Measurements from ENCODE around the gene TIMM44. TPM values are rescaled to one million over a fixed set of nuclear protein-coding genes. Genes with fewer than 3 reads are reported as not detected.

Gene TIMM44
- polyA plus RNA-seq, 2 donors, result 42.1 to 53.4 TPM

Other genes with a start within 250 kb of the TIMM44 start
- gene FCER2, start 241.5 kb downstream of the TIMM44 start, polyA plus RNA-seq, result under 1 TPM in 1 of 2 donors, not detected in 1; 0.02 TPM
- under 1 TPM in 1 of 2 donors, not detected in 1; 0.27 TPM for gene CLEC4G, start 211.6 kb downstream of the TIMM44 start, polyA plus RNA-seq
- gene CD209, start 196.1 kb downstream of the TIMM44 start, polyA plus RNA-seq, result under 1 TPM; 0.22 to 0.27 TPM
- under 1 TPM in 1 of 2 donors, not detected in 1; 0.04 TPM for gene CLEC4M, start 180.4 kb downstream of the TIMM44 start, polyA plus RNA-seq
- 1 to 10 TPM; 8.5 to 8.8 TPM for gene EVI5L, start 113.4 kb downstream of the TIMM44 start, polyA plus RNA-seq
- under 1 TPM; 0.14 to 0.16 TPM for gene PRR36, start 69.3 kb downstream of the TIMM44 start, polyA plus RNA-seq
- gene LRRC8E, start 55.2 kb downstream of the TIMM44 start, polyA plus RNA-seq, result 1 to 10 TPM; 3.3 to 4.7 TPM
- 10 to 100 TPM; 12.8 to 35.1 TPM for gene MAP2K7, start 39.8 kb downstream of the TIMM44 start, polyA plus RNA-seq
- gene TGFBR3L, start 28.8 kb downstream of the TIMM44 start, polyA plus RNA-seq, result under 1 TPM in 1 of 2 donors, not detected in 1; 0.08 TPM
- gene SNAPC2, start 23.3 kb downstream of the TIMM44 start, polyA plus RNA-seq, result 10 to 100 TPM in 1 of 2 donors, 1 to 10 TPM in 1; 5.6 to 11.3 TPM
- gene CTXN1, start 17.5 kb downstream of the TIMM44 start, polyA plus RNA-seq, result 1 to 10 TPM; 1.4 to 3.0 TPM
- gene ELAVL1, start 62.0 kb upstream of the TIMM44 start, polyA plus RNA-seq, result 10 to 100 TPM in 1 of 2 donors, 1 to 10 TPM in 1; 6.5 to 25.8 TPM
- under 1 TPM in 1 of 2 donors, not detected in 1; 0.14 TPM for gene CCL25, start 109.1 kb upstream of the TIMM44 start, polyA plus RNA-seq
- gene FBN3, start 205.9 kb upstream of the TIMM44 start, polyA plus RNA-seq, result under 1 TPM; under 0.01 to 0.02 TPM